ENCODE results near the gene NSMCE1.

DNA sequence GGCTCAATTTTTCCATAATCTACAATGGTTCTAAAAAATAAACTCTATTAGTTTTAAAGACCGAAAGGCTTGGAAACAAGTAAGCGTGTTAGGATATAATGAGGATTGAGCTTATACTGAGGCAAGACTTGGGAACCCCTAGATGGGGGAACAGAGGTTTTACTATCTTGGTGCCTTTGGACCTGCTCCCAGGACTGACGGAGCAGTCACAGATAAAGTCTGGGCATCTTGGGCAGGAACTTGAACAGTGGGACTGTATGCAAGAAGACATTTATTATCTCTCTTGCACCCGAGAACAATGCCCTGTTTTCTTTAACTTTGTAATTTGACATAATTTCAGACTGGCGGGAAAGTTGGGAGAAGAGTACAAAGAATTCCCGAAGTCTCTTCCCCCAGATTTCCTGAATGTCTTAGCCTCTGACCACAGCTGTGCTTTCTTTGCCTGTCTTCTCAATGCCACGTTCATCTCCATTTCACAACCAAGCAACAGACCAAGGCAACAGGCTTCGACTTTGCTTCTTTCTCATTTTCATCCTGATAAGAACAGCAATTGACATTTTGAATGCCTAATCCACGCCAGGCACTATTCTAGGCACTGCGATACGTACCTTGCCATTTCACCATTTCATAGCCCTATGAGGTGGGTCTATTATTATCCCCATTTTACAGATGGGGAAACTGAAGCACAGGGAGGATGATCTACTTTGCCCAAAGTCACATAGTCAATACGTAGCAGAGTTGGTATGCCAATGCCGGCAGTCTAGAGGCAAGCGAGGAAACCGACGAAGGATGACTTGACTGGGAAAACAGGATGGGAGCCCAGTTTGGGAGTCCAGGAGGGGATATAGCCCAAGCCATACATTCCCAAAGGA is 42.2 kb upstream of the NSMCE1 start:
- TF ChIP-seq, protein P1, sequence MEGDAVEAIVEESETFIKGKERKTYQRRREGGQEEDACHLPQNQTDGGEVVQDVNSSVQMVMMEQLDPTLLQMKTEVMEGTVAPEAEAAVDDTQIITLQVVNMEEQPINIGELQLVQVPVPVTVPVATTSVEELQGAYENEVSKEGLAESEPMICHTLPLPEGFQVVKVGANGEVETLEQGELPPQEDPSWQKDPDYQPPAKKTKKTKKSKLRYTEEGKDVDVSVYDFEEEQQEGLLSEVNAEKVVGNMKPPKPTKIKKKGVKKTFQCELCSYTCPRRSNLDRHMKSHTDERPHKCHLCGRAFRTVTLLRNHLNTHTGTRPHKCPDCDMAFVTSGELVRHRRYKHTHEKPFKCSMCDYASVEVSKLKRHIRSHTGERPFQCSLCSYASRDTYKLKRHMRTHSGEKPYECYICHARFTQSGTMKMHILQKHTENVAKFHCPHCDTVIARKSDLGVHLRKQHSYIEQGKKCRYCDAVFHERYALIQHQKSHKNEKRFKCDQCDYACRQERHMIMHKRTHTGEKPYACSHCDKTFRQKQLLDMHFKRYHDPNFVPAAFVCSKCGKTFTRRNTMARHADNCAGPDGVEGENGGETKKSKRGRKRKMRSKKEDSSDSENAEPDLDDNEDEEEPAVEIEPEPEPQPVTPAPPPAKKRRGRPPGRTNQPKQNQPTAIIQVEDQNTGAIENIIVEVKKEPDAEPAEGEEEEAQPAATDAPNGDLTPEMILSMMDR (IDR thresholded peaks at IDR 0.05), result no peak
- TF ChIP-seq EP300 (IDR thresholded peaks at IDR 0.05), result no peak
- TF ChIP-seq POLR2A (IDR thresholded peaks at IDR 0.05), result no peak
